ENCODE data around the gene PACRG.

DNA sequence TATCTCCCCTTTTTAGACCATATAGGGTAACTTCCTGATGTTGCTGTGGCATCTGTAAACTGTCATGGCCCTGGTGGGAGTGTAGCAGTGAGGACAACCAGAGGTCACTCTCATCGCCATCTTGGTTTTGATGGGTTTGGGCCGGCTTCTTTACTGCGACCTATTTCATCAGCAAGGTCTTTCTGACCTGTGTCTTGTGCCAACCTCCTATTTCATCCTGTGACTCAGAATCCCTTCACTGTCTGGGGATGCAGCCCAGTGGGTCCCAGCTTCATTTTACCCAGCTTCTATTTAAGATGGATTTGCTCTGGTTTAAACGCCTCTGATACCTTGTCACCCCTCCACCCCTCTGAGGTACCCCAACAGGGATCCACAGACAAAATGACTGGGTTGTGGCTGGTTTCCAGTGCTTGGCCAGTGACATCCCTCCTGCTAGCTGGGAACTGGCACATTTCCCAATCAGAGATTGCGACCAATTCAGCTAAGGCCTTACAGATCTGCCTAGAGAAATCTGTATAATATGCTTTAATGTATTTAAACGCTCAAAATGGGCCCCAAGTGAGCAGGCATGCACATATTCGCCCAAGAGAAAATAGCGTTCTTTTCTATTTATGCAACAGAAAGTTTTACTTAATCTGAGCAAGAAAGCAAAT is 371.2 kb downstream of the PACRG start:
- TF ChIP-seq, protein P1, sequence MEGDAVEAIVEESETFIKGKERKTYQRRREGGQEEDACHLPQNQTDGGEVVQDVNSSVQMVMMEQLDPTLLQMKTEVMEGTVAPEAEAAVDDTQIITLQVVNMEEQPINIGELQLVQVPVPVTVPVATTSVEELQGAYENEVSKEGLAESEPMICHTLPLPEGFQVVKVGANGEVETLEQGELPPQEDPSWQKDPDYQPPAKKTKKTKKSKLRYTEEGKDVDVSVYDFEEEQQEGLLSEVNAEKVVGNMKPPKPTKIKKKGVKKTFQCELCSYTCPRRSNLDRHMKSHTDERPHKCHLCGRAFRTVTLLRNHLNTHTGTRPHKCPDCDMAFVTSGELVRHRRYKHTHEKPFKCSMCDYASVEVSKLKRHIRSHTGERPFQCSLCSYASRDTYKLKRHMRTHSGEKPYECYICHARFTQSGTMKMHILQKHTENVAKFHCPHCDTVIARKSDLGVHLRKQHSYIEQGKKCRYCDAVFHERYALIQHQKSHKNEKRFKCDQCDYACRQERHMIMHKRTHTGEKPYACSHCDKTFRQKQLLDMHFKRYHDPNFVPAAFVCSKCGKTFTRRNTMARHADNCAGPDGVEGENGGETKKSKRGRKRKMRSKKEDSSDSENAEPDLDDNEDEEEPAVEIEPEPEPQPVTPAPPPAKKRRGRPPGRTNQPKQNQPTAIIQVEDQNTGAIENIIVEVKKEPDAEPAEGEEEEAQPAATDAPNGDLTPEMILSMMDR (IDR thresholded peaks at IDR 0.05 in 4 of 5, conservative IDR thresholded peaks at IDR 0.05 in 1 of 5): no peak
- TF ChIP-seq POLR2A (IDR thresholded peaks at IDR 0.05): no peak

Measured in gastrocnemius medialis (tissue), 4 donors.